Measurements from ENCODE around the gene KHNYN.

The KHNYN gene

DNA sequence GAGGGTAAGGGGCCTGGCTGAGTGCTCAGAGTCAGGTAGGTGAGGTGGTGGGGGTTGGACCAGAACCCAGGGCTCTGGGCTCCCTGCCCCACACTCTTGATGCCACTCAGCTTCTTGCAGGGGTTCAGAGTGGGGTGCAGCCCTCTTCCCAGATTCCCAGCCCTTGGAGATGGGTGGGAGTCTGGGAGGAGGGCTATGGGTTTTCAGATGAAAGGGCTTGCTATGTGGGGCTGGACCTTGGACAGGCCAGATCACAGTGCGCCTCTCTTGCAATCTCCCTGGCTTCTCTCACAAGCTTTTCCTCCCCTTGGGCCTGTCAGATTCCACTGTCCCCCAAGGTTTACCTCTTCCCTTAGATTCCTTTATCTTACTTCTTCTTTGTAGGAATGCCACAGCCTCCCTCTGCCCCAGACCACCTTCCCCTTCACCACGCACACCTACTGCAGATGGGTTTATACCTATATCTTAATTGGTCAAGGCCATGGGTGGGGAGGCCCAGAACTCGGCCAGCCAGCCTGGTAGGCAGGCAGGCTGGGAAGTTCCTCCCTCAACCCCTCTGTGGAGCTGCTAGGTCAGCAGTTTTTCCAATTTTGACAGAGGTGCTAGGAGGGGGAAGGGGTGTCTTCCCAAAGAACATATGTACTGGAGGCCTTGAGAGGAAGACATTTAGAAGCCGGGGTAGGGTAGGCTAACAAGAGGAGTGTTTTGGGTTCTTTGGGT is 29.6 kb upstream of the KHNYN start:
- TF ChIP-seq, protein P1, sequence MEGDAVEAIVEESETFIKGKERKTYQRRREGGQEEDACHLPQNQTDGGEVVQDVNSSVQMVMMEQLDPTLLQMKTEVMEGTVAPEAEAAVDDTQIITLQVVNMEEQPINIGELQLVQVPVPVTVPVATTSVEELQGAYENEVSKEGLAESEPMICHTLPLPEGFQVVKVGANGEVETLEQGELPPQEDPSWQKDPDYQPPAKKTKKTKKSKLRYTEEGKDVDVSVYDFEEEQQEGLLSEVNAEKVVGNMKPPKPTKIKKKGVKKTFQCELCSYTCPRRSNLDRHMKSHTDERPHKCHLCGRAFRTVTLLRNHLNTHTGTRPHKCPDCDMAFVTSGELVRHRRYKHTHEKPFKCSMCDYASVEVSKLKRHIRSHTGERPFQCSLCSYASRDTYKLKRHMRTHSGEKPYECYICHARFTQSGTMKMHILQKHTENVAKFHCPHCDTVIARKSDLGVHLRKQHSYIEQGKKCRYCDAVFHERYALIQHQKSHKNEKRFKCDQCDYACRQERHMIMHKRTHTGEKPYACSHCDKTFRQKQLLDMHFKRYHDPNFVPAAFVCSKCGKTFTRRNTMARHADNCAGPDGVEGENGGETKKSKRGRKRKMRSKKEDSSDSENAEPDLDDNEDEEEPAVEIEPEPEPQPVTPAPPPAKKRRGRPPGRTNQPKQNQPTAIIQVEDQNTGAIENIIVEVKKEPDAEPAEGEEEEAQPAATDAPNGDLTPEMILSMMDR (IDR thresholded peaks at IDR 0.05; ENCODE audit: control extremely low read depth, extremely low read depth, low read depth, missing control alignments) = no peak
- DNase-seq (ENCODE audit: extremely low spot score) = no peak
- POLR2A ChIA-PET = no interaction called here
- CTCF ChIA-PET = interaction anchor here (1.1 to 1.6 kb wide), 3 partner anchors 11 to 71 kb away, joined by 3 to 4 read pairs (median 3); no protein-coding TSS in a partner anchor

DNA sequence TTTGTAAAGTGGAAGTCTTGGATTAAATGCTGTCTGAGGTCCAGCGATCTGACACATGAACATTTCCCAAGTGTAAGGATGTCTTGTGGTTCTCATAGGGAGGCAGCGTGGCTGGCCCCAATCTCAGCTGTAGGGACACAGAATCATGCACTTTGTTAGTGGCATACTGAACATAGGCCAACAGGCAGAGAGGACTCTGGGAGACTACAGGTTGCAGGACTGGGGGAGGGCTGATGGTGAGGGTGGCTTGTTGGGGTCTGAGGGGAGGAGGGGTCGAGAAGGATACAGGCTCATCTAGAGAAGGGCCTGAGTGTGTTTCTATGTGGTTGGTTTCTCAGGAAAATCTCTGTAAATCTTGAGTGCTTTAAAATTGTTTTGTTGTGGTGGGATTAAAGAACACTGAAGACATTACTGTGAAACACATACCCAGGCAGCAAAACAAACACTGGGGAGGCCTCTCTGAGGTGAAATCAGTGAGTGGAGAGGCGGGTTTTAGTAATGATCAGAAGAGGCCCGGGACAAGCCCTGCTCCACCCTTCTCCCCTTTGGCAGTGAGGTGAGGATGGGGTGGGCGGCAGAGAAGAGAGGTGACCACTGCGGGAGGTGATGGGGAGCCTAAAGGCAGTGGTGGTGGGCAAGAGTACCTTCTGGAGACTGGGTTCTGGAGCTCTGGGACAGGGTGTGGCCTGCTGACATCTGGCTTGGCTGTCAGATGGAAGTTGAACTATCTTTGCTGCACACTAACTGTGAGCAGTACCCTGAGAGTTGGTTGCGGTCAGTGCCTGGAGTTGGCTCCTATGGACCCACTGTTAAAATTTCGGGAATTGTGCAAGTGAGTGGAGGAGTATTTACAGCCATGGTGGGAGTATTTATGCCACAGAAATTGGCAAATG is 27.7 kb upstream of the KHNYN start:
- POLR2A ChIA-PET = interaction anchor here (0.5 kb wide), 1 partner anchor 68 kb away, joined by 5 read pairs; no protein-coding TSS in a partner anchor
- DNase-seq (ENCODE audit: extremely low spot score) = no peak
- TF ChIP-seq, protein P1 (IDR thresholded peaks at IDR 0.05; ENCODE audit: control extremely low read depth, extremely low read depth, low read depth, missing control alignments) = no peak
- CTCF ChIA-PET = interaction anchor here (1.0 to 2.3 kb wide), 3 partner anchors 9 to 68 kb away, joined by 3 to 9 read pairs (median 3); partner anchors contain the start of gene ADCY4

DNA sequence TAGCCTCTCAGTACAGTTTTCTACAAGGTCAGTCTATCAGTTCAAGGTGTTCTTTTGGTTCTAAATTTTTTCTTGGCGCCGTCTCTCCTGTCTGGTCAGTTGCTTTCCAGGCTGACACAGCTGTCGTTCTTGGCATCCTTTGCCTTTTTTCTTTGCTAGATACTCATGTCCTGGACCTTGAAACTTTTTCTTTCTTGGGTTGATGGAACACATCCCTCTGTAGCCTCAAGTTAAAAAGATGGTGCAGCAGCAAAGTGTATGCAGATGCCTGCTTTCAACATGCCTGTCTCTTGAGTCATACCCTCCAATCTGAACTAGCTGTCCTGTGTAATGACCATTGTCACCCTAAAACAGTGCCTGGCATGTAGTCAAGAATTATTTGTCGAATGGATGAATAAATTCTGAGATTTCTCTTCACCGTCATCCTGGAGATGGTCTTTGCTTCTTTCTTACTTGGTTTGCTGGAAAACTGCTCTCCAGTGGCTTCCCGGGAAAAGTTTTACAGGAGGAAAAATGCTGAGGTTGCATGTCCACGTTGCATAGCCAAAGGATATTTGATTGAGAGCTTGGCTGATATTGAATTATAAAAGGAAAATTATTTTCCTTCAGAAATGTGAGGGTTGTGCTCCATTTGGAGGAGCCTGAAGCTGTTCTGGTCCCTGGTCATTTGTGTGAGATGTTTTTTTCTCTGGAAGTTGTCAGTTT is 26.3 kb upstream of the KHNYN start:
- TF ChIP-seq, protein P1 (IDR thresholded peaks at IDR 0.05; ENCODE audit: control extremely low read depth, extremely low read depth, low read depth, missing control alignments) = no peak
- POLR2A ChIA-PET = no interaction called here
- no peak for DNase-seq (ENCODE audit: extremely low spot score)
- CTCF ChIA-PET = interaction anchor here (1.0 to 2.3 kb wide), 4 partner anchors 7 to 69 kb away, joined by 3 to 9 read pairs (median 4); partner anchors contain the start of gene ADCY4

DNA sequence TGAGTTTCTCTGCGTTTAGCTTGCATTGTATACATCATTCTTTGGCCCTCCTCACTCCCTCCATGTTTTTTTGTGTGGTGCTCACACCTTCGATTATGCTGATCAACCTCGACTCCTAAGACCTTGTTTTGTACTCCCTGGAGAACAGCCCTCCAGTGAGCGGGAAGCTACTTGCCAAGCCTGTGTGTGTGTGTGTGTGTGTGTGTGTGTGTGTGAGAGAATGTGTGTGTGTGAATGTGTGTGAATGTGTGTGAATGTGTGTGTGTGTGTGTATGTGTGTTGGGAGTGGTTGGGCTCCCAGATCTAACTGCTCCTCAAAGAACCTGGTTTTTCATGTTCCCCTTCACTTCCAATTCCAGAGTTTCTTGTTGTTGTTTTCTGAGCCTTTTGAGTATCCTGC is 24.9 kb upstream of the KHNYN start:
- TF ChIP-seq, protein P1 (IDR thresholded peaks at IDR 0.05; ENCODE audit: control extremely low read depth, extremely low read depth, low read depth, missing control alignments) = no peak
- ChIA-PET CTCF (interaction anchor here (0.8 to 1.4 kb wide), 4 partner anchors 8 to 71 kb away, joined by 3 to 7 read pairs (median 4); no protein-coding TSS in a partner anchor), POLR2A (no interaction called here)
- no peak for DNase-seq (ENCODE audit: extremely low spot score)

DNA sequence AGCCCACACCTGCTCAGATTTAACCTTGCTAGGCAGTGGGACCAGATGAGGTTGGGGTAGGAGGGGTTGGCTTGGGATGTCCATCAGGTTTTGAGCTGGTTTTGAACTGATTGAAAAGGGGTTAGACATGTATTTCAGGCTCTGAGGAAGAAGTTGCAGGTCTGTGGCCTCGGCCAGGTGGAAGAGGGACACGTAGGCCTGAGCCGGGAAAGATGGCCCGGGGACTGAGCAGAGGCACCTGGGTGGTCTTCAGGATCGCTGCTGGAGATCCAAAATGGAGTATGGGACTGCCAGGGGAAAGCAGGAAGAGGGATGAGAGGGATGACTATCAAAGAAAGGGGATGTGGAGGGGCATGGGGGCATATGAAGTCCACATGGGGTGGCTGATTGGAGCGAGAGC is 23.3 kb upstream of the KHNYN start:
- ChIA-PET POLR2A (no interaction called here), CTCF (interaction anchor here (1.3 to 3.4 kb wide), 5 partner anchors 12 to 73 kb away, joined by 3 to 16 read pairs (median 3); no protein-coding TSS in a partner anchor)
- TF ChIP-seq, protein P1 (IDR thresholded peaks at IDR 0.05; ENCODE audit: control extremely low read depth, extremely low read depth, low read depth, missing control alignments) = no peak
- no peak for DNase-seq (ENCODE audit: extremely low spot score)
